Thyroid gland (tissue), 4 donors: ENCODE data around the gene DCLK3.

Source experiments
- CTCF ChIP-seq, 6 experiments: fragments of 200-600 bp in 3 of 6; fragments of 450-650 bp in 3 of 6; sonication (generic) in 3 of 6; IDR thresholded peaks; one replicate each; pipeline ENCODE4 v1.5.1; 2016 to 2019; ENCODE audit warnings: antibody characterized with exemption in 6 of 6, mild to moderate bottlenecking in 2 of 6, inconsistent platforms in 1 of 6, moderate library complexity in 1 of 6
- POLR2A ChIP-seq, 2 donors: fragments of 450-650 bp; IDR thresholded peaks; one replicate each; pipeline ENCODE4 v1.6.1; 2017; ENCODE audit warnings: antibody characterized with exemption in 2 of 2, mild to moderate bottlenecking in 2 of 2, moderate library complexity in 1 of 2

- TF ChIP-seq CTCF (IDR thresholded peaks at IDR 0.05) = no peak
- TF ChIP-seq POLR2A (IDR thresholded peaks at IDR 0.05) = no peak
These were observed 19.8 kb upstream of the DCLK3 start for GRCh38 chr3:36784138-36784635.
